Measurements from ENCODE around the gene BRMS1L.

DNA sequence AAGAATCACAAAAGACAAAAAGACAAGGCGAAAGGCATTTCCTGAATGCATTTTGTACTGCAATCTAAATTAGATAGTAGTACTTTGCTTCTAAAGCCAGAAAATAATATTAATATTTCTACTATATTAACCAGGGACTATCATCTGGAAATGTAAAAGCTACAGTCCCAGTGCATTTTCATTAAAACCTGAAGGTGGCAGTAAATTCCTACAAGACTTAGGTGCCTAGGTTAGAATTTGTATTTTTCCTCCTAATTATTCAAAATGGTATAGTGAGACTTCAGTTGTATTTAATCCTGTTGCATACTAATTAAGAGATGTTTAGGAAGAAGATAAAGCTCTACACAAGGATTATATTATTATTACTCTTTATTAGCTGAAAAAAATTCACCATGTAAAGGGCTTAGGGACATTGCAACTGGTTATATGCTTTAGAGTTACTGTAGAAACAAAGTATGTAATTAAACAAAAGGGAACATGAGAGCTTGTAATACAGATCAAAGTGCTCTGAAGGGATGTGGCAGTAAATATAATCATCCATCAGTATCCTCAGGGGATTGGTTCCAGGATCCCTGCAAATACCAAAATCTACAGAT is 53.6 kb downstream of the BRMS1L start:
- TF ChIP-seq, protein P1, sequence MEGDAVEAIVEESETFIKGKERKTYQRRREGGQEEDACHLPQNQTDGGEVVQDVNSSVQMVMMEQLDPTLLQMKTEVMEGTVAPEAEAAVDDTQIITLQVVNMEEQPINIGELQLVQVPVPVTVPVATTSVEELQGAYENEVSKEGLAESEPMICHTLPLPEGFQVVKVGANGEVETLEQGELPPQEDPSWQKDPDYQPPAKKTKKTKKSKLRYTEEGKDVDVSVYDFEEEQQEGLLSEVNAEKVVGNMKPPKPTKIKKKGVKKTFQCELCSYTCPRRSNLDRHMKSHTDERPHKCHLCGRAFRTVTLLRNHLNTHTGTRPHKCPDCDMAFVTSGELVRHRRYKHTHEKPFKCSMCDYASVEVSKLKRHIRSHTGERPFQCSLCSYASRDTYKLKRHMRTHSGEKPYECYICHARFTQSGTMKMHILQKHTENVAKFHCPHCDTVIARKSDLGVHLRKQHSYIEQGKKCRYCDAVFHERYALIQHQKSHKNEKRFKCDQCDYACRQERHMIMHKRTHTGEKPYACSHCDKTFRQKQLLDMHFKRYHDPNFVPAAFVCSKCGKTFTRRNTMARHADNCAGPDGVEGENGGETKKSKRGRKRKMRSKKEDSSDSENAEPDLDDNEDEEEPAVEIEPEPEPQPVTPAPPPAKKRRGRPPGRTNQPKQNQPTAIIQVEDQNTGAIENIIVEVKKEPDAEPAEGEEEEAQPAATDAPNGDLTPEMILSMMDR (IDR thresholded peaks at IDR 0.05) = peak; percentile 30 to 56 (median 47)
- TF ChIP-seq POLR2A (IDR thresholded peaks at IDR 0.05) = no peak

Data from right lobe of liver (tissue), 4 donors.